ENCODE measurements around the gene HOXD1. TPM values are rescaled to one million over a fixed set of nuclear protein-coding genes. Genes with fewer than 3 reads are reported as not detected.

The HOXD1 gene
- total RNA-seq, 1 experiment from 2014 or later: not detected

DNA sequence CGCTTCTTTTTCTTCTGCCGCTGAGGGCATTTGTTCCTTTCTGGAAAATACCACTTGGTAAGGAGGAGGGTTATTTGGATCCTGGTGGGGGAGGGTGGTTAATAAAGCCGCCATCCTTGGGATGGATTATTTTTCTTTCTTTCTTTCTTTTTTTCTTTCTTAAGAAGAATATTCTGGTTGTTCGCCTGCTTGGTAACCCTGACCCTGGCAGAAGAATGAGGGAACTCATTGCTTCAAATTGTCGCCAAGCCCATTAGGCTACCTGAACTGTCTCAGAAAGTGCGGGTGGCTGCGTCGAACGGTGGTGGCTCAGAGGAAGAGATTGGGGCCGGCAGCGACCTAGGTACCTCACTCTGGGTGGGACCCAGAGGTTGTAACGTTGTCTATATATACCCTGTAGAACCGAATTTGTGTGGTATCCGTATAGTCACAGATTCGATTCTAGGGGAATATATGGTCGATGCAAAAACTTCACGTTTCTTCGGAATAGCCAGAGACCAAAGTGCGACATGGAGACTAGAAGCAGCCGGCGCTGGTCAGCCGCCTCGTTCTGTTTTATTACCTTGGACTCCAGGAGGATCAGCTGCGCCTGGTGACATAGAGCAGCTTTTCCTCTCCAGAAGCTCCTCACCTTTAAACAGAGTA is 38.4 kb upstream of the HOXD1 start:
- Mint-ChIP-seq H3K27ac (no peak overlapping the region), H3K36me3 (ENCODE audit: insufficient read depth in 1 of 3, low read depth in 3 of 3) (no peaks in the 10 kb centered on the region; a peak in 1 of 7 replicates), H3K9me3 (peaks cover 5 to 6% of the 10 kb centered on the region in 2 experiments; a peak in 3 of 5 replicates), H3K27me3 (ENCODE audit: low read depth) (peaks cover 100% of the 10 kb centered on the region), H3K4me3 (no peak overlapping the region; a peak in 1 of 5 replicates), H3K4me1 (peaks cover 2 to 24% of the 10 kb centered on the region in 2 experiments; a peak in 3 of 4 replicates)
- Histone ChIP-seq H3K4me1 (ENCODE audit: insufficient read depth, low read length) (no peaks in the 10 kb centered on the region; the same call in 1 of the 2 replicates), H2BK15ac (ENCODE audit: low read depth, low read length) (no peak overlapping the region), H3K9me3 (ENCODE audit: control insufficient read depth, low read depth, low read length) (no peaks in the 10 kb centered on the region), H3K27me3 (ENCODE audit: insufficient read depth, low read length) (peaks cover 100% of the 10 kb centered on the region), H3K79me2 (ENCODE audit: insufficient read depth, low read length) (no peaks in the 10 kb centered on the region), H2AFZ (ENCODE audit: low read length) (no peak overlapping the region), H3K18ac (ENCODE audit: insufficient read length, low read depth, low read length) (no peak overlapping the region), H2BK120ac (ENCODE audit: low read depth, low read length, poor library complexity, severe bottlenecking) (no peak overlapping the region), H2BK20ac (ENCODE audit: low read depth, low read length, poor library complexity, severe bottlenecking) (no peak overlapping the region), H3T11ph (ENCODE audit: low read length) (no peak overlapping the region), H3K79me1 (ENCODE audit: insufficient read depth, low read depth, low read length, poor library complexity, severe bottlenecking) (no peaks in the 10 kb centered on the region), H4K20me1 (ENCODE audit: control insufficient read depth, insufficient read depth, insufficient read length) (no peaks in the 10 kb centered on the region), H3K23ac (ENCODE audit: insufficient read length, low read depth, low read length) (no peak overlapping the region), H2BK5ac (ENCODE audit: insufficient read length, low read length) (no peak overlapping the region), H3K27ac (ENCODE audit: insufficient read length, low read depth, low read length) (no peak overlapping the region), H4K91ac (ENCODE audit: insufficient read length, low read depth, low read length) (no peak overlapping the region), H4K5ac (ENCODE audit: insufficient read length, low read depth, low read length) (no peak overlapping the region), H3K4ac (ENCODE audit: low read depth, low read length) (no peak overlapping the region), H3K4me2 (ENCODE audit: insufficient read depth, insufficient read length, low read length) (no peak overlapping the region), H3K23me2 (ENCODE audit: insufficient read length, low read depth, low read length, poor library complexity, severe bottlenecking) (no peaks in the 10 kb centered on the region), H3K14ac (ENCODE audit: insufficient read depth, low read length) (no peak overlapping the region), H4K8ac (replicated peaks; ENCODE audit: insufficient read length, low read depth, low read length) (no peak overlapping the region), H2BK12ac (ENCODE audit: insufficient read length, low read depth, low read length) (no peak overlapping the region), H2AK5ac (ENCODE audit: insufficient read length, low read length) (no peak overlapping the region), H3K56ac (ENCODE audit: insufficient read length, low read depth, low read length) (no peak overlapping the region), H3K9ac (ENCODE audit: extremely low read depth, insufficient read length, low read length) (no peak overlapping the region)
- DNase-seq: no peak
- no peak for TF ChIP-seq CTCF (conservative IDR thresholded peaks at IDR 0.05)
- WGBS (ENCODE audit: extremely low coverage, insufficient read length, low lambda C conversion rate): no CpG with 5 or more reads among the region's 24 CpGs
